Lung (tissue), 12 donors: ENCODE results near the gene NGF. TPM values are rescaled to one million over a fixed set of nuclear protein-coding genes. Genes with fewer than 3 reads are reported as not detected.

Source experiments
- ATAC-seq: fragments of 200-7000 bp; cut with Tn5 transposase; one replicate; pipeline ENCODE4 v1.9.1; 2020; ENCODE audit warnings: moderate number of reproducible peaks; ENCODE audit not compliant: insufficient read depth, low FRiP score
- DNase-seq, 3 donors: peaks; one replicate each; pipeline ENCODE4 v3.0.0-alpha.2; 2013 to 2017
- H3K27ac ChIP-seq, 2 donors: one replicate each; pipeline ENCODE4 v1.5.1; 2013; ENCODE audit warnings: mild to moderate bottlenecking in 2 of 2, moderate library complexity in 2 of 2, control low read depth in 1 of 2, inconsistent platforms in 1 of 2, low read depth in 1 of 2, low read length in 1 of 2
- H3K27me3 ChIP-seq, 3 donors: one replicate each; pipeline ENCODE4 v1.5.1; 2013; ENCODE audit warnings: low read length in 2 of 3; ENCODE audit not compliant: control insufficient read depth in 3 of 3, insufficient read depth in 3 of 3
- H3K36me3 ChIP-seq, 4 donors: one replicate each; pipeline ENCODE4 v1.5.1; 2013; ENCODE audit warnings: low read length in 4 of 4, mild to moderate bottlenecking in 1 of 4, moderate library complexity in 1 of 4; ENCODE audit not compliant: control insufficient read depth in 4 of 4, insufficient read depth in 4 of 4
- H3K4me1 ChIP-seq, 5 donors: one replicate each; pipeline ENCODE4 v1.5.1; 2013; ENCODE audit warnings: low read length in 5 of 5, mild to moderate bottlenecking in 2 of 5, moderate library complexity in 1 of 5; ENCODE audit not compliant: control insufficient read depth in 5 of 5, insufficient read depth in 5 of 5
- H3K4me3 ChIP-seq: one replicate; pipeline ENCODE4 v1.5.1; 2013; ENCODE audit warnings: mild to moderate bottlenecking, control low read depth, moderate library complexity
- H3K9ac ChIP-seq, 2 donors: one replicate each; pipeline ENCODE4 v1.5.1; 2013; ENCODE audit warnings: low read length in 2 of 2, control low read depth in 1 of 2; ENCODE audit not compliant: insufficient read depth in 1 of 2
- H3K9me3 ChIP-seq, 4 donors: one replicate each; pipeline ENCODE4 v1.5.1; 2013; ENCODE audit warnings: low read length in 3 of 4, mild to moderate bottlenecking in 1 of 4, moderate library complexity in 1 of 4; ENCODE audit not compliant: control insufficient read depth in 4 of 4, insufficient read depth in 3 of 4
- WGBS, 2 donors: extraction: QIAGEN DNeasy Blood & Tissue Kit; methylation state at CpG; one replicate each; pipeline ENCODE4 v1.1.7; 2013; 5-methylcytosine and 5-hydroxymethylcytosine counted together
- polyA plus RNA-seq, 2 donors: library from polyadenylated mRNA; stranded (reverse); fragments of 200-250 nt; gene quantifications; one replicate each; pipeline ENCODE4 v1.2.1, GENCODE V29; 2013
- total RNA-seq, 2 donors: library from RNA; depleted of rRNA in 1 of 2; stranded (reverse); fragments of >200 nt in 1 of 2; gene quantifications; one replicate each; pipeline ENCODE4 v1.2.1, GENCODE V29; 2014 to 2021
- TF ChIP-seq, protein P1 (sequence below): IDR thresholded peaks from 2 replicates; pipeline ENCODE4 v1.5.1; 2012; ENCODE audit warnings: mild to moderate bottlenecking; ENCODE audit errors: control extremely low read depth, extremely low read depth
- donor health status: control.
- donor health status: control.
- donor health status: Bipolar disorder and iron deficiency.
- donor health status: healthy.
- donor health status: DM: yes; HTN: yes; CAD: no.

Gene NGF
- total and polyA plus RNA-seq, 4 donors: 0.40 to 1.7 (median 0.50) TPM

DNA sequence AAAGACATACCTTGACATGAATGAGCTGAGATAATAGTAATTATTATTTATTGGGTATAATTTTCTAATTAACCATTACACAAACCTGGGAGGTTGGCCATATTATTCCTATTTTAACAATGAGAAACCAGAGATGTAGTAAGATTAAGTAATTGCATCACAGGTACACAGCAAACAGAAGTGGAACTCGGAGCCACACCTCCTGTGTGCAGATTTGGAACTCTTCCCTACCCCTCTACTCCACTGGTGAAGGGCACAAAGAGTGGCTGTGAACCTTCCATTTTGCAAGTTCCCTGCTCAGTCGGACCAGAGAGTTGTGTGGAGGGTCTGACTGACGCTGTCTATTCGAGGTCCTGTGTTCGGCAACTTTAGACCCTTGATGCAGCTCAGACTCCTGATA, 45.0 kb downstream of the NGF start:
- TF ChIP-seq, protein P1, sequence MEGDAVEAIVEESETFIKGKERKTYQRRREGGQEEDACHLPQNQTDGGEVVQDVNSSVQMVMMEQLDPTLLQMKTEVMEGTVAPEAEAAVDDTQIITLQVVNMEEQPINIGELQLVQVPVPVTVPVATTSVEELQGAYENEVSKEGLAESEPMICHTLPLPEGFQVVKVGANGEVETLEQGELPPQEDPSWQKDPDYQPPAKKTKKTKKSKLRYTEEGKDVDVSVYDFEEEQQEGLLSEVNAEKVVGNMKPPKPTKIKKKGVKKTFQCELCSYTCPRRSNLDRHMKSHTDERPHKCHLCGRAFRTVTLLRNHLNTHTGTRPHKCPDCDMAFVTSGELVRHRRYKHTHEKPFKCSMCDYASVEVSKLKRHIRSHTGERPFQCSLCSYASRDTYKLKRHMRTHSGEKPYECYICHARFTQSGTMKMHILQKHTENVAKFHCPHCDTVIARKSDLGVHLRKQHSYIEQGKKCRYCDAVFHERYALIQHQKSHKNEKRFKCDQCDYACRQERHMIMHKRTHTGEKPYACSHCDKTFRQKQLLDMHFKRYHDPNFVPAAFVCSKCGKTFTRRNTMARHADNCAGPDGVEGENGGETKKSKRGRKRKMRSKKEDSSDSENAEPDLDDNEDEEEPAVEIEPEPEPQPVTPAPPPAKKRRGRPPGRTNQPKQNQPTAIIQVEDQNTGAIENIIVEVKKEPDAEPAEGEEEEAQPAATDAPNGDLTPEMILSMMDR: no peak
- no peaks in the 10 kb centered on the region for H3K36me3 ChIP-seq
- no peak overlapping the region for H3K4me3 ChIP-seq
- 89 to 92% methylated on average over 5 of the region's 5 CpGs for WGBS, 2 donors
- no peak overlapping the region for H3K9ac ChIP-seq
- no peak for ATAC-seq
- H3K9me3 ChIP-seq: no peaks in the 10 kb centered on the region
- no peaks in the 10 kb centered on the region for H3K27me3 ChIP-seq
- no peak for DNase-seq
- H3K27ac ChIP-seq: no peak overlapping the region
- no peaks in the 10 kb centered on the region for H3K4me1 ChIP-seq

DNA sequence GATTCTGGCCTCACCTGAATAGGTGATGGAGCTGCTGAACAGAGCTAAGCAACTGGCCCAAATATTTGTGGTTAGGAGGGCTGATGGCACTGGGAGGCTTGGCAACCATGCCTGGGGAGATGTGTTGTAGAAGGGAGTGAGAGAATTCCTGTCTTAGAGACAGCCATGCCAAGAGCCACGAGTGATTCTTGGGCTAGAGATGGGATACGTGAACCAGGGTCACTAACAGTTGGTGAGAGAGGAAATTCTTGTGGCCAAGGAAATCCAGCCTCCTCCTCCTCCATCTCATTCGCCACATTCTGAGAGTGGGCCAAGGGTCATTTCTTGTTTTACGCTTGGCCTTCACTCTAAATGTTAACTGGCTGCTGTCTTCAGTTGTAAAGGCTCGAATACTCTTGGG, 46.3 kb downstream of the NGF start:
- H3K9ac ChIP-seq: no peak overlapping the region
- H3K27ac ChIP-seq: no peak overlapping the region
- WGBS, 2 donors: 87 to 97% methylated on average over 5 of the region's 5 CpGs
- H3K9me3 ChIP-seq: no peaks in the 10 kb centered on the region
- no peaks in the 10 kb centered on the region for H3K36me3 ChIP-seq
- DNase-seq (no peak), ATAC-seq (no peak)
- no peaks in the 10 kb centered on the region for H3K4me1 ChIP-seq
- H3K27me3 ChIP-seq: no peaks in the 10 kb centered on the region
- TF ChIP-seq, protein P1: no peak
- no peak overlapping the region for H3K4me3 ChIP-seq

- no peak overlapping the region for H3K9ac ChIP-seq
- no peaks in the 10 kb centered on the region for H3K4me1 ChIP-seq
- peaks cover 0 to 2% (median 0%) of the 10 kb centered on the region in 3 donors for H3K27me3 ChIP-seq
- ATAC-seq: no peak
- no peak overlapping the region for H3K4me3 ChIP-seq
- WGBS, 2 donors: 55 to 88% methylated on average over 1 of the region's 1 CpG
- no peak overlapping the region for H3K27ac ChIP-seq
- H3K36me3 ChIP-seq: no peaks in the 10 kb centered on the region
- no peak for DNase-seq
- H3K9me3 ChIP-seq: no peaks in the 10 kb centered on the region
- TF ChIP-seq, protein P1: no peak
Measured at GRCh38 chr1:115289940-115290339, 48.1 kb downstream of the NGF start.

- no peak overlapping the region for H3K9ac ChIP-seq
- TF ChIP-seq, protein P1: no peak
- no peak for DNase-seq
- H3K27ac ChIP-seq: no peak overlapping the region
- peaks cover 0 to 2% (median 0%) of the 10 kb centered on the region in 3 donors for H3K27me3 ChIP-seq
- no peaks in the 10 kb centered on the region for H3K36me3 ChIP-seq
- no peaks in the 10 kb centered on the region for H3K4me1 ChIP-seq
- no peak for ATAC-seq
- H3K9me3 ChIP-seq: no peaks in the 10 kb centered on the region
- no peak overlapping the region for H3K4me3 ChIP-seq
- 76 to 89% methylated on average over 3 of the region's 3 CpGs for WGBS, 2 donors
Measured at GRCh38 chr1:115288591-115289198, 49.4 kb downstream of the NGF start.
